ENCODE results near the gene HOXC9.

HOXC9 gene

GRCh38 chr12:54000116-54001114, at the start of gene HOXC9:
Gene HOXC9 (plus strand): TSS chr12:54000161. CDS start chr12:54000189, 28 bp downstream.
- DNase-seq = no peak

DNA sequence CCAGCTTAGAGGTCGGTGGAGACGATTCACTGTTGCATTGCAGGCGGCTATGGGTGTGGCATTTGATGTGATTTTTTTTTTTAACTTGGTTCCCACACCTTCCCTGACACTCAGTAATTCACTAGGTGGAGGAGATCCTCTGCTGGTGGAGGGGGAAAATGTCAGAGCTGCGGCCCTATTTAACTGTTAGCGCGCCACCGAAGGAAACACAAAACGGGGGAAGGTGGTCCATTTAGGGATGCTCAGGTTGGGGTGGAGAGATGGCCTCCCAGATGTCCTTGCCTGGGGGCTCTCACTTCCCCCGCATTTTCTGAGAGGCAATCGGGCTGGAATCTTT, 49.6 kb upstream of the HOXC9 start:
- DNase-seq = no peak

DNA sequence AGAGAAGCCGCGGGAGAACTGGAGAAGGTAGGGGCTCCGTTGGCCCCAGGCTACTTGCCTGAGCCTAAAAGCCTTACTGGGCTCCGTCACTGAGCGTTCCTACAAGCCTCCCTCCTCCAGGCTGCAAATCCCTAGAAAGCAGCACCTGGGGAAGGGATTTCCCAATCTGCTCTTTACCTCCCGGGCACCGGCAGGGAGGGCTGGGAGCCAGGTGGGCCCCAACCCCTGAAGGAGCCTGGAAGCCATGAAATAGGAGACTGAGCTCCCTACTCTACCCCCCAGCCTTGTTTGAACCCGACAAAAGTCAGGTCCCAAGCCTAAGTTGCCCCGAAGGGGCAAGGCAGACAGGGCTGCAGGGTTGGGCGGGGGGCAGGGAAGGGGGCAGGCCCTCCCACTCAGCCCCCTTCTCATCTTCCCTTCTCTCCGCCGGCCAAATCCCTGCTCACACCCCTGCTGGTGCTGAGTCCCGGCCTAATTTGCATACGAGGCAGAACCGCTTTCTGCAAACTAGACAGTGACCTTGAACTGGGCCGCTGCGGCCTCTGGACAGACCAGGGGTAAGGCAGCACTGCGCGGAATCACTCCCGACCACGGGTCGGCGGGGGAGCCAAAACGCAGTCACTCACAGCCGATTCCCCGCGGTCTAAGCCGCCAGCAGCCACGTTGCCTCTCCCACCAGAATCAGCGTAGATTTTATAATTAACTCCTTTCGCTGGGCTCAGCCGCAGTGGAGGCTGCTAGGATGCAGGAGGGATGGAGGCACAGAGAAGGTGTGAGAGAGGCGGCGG, 49.0 kb upstream of the HOXC9 start:
- no peak for DNase-seq

GRCh38 chr12:53951577-53952334, 48.2 kb upstream of the HOXC9 start:
- DNase-seq = no peak

- no peak for DNase-seq
Measured at GRCh38 chr12:53952335-53952694, 47.6 kb upstream of the HOXC9 start.

GRCh38 chr12:53952871-53953734, 46.9 kb upstream of the HOXC9 start:
- no peak for DNase-seq

GRCh38 chr12:53953831-53954693, 45.9 kb upstream of the HOXC9 start:
- no peak for DNase-seq

- DNase-seq = no peak
Measured at GRCh38 chr12:53954694-53955035, 45.3 kb upstream of the HOXC9 start, which contains the start of gene HOXC12. Gene HOXC12 (plus strand): TSS chr12:53954903. CDS start chr12:53954930, 27 bp downstream.

- DNase-seq = no peak
Measured at GRCh38 chr12:53955036-53955775, 44.8 kb upstream of the HOXC9 start.

GRCh38 chr12:53955776-53956250, 44.1 kb upstream of the HOXC9 start:
- DNase-seq = no peak

- DNase-seq = no peak
Measured at GRCh38 chr12:53956251-53956887, 43.6 kb upstream of the HOXC9 start.

DNA sequence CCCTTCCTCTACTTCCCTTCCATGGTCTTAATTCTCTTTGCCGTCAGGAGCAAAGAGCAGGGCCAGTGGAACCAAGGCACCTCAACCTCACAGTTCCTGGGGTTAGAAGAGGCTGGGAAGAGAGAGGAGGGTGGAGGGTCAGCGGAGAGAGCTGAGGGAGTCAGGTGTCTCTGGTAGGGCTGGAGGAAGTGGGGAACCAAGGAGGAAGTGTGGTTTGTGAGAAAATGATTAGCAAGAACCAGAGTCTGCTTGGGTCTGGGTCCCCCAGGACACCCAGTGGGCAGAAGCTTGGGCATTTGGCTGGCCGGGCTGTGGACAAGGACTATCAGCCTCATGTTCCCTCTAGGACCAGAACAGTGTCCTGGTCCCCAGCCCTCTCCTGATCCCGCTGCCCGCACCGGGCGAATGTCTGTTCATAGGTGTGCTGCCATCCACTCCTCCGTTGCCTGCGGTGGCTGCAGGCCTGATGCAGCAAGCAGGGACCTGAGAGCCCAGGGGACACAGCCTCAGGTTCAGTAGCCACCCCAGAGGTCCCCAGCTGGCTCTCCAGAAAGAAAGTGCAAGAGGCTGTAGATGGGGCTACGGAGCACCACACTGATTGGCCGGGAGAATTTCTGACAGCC, 42.9 kb upstream of the HOXC9 start:
- no peak for DNase-seq

DNA sequence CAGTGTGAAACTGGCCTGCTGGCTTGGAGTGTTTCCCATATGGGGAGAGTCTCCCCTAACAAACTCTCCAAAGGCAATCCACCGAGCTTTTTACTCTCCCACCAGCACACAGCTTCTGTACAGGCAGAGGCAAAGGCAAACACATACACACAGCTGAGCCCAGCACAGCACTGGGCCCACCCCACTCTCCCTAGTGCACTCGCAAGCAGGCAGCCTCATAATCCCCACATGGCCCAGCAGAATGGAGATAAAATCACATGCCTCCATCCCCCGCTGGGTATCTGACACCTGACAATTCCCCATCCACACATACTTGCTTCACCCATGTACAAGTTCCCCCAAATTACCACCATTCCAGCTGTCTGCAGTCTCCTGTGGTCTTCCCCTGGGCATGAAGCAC, 41.8 kb upstream of the HOXC9 start:
- no peak for DNase-seq

GRCh38 chr12:53959314-53959713, 40.6 kb upstream of the HOXC9 start:
- DNase-seq = no peak

- DNase-seq = no peak
Measured at GRCh38 chr12:53960187-53961024, 39.6 kb upstream of the HOXC9 start.

GRCh38 chr12:53961025-53961761, 38.8 kb upstream of the HOXC9 start:
- no peak for DNase-seq

DNA sequence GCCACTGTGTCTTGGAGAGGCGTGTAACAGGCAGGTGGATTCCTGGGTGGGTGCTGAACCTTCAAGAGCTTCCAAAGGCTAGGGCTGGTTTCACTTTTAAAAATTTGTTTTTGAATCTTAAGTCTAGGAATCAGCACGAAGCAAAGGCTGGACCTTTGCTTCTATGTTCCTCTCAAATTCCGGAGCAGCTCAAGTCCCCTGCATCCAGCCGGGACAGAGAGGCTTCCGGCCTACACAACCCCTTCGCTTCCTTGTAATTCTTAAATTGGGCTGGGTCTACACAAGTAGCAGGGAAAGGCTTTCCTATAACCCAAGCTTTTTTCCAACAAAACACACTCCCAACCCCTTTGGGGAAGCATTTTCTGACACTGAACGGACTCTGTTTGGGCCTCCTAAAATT, 37.0 kb upstream of the HOXC9 start:
- no peak for DNase-seq
